A673 (cell line): Measurements from ENCODE around the gene TUBB3. TPM values are rescaled to one million over a fixed set of nuclear protein-coding genes. Genes with fewer than 3 reads are reported as not detected.

ENCODE experiments used
- BruUV-seq: library from RNA; stranded (reverse); fragments of 400-500 nt; replicated peaks from 2 replicates; lab custom pipeline; 2021; lab: Mats Ljungman, UMichigan
- CTCF ChIA-PET: fragments of 300-600 bp; sonication (Branson Sonifier 250); formaldehyde crosslinking; loops from one replicate; lab custom pipeline; 2022; ENCODE audit warnings: antibody characterized with exemption; lab: Charles Lee
- POLR2A ChIA-PET: fragments of 300-600 bp; sonication (Branson Sonifier 250); formaldehyde crosslinking; loops from one replicate; lab custom pipeline; 2022; ENCODE audit warnings: antibody characterized with exemption; ENCODE audit not compliant: low non-redundant PET; lab: Charles Lee
- DNase-seq: peaks from one replicate; pipeline ENCODE4 v3.0.0-alpha.2; 2015; ENCODE audit warnings: low spot score
- H3K27ac ChIP-seq: fragments of 200-600 bp; sonication (generic); 2 replicates; pipeline ENCODE4 v1.5.1; 2016; ENCODE audit warnings: mixed run types, low read depth, mild to moderate bottlenecking, mixed read lengths, antibody characterized with exemption, low read length; ENCODE audit not compliant: poor library complexity, severe bottlenecking
- H3K27me3 ChIP-seq: fragments of 200-600 bp; sonication (generic); replicated peaks from 2 replicates; pipeline ENCODE4 v1.6.1; 2017; ENCODE audit warnings: mixed run types, low read depth, mild to moderate bottlenecking, mixed read lengths, antibody characterized with exemption, low read length; ENCODE audit not compliant: insufficient read depth, poor library complexity
- H3K36me3 ChIP-seq: fragments of 200-600 bp; sonication (generic); 2 replicates; pipeline ENCODE4 v1.6.1; 2016; ENCODE audit warnings: mixed run types, mild to moderate bottlenecking, mixed read lengths, antibody characterized with exemption, low read length; ENCODE audit not compliant: insufficient read depth, poor library complexity, severe bottlenecking
- H3K4me1 ChIP-seq: fragments of 200-600 bp; sonication (generic); 2 replicates; pipeline ENCODE4 v1.6.1; 2017; ENCODE audit warnings: mixed run types, mild to moderate bottlenecking, mixed read lengths, antibody characterized with exemption, low read length; ENCODE audit not compliant: insufficient read depth, poor library complexity, severe bottlenecking
- H3K4me3 ChIP-seq: fragments of 200-600 bp; sonication (generic); 2 replicates; pipeline ENCODE4 v1.5.1; 2016; ENCODE audit warnings: low read depth, mixed run types, mild to moderate bottlenecking, mixed read lengths, low read length; ENCODE audit not compliant: poor library complexity, severe bottlenecking
- H3K9me3 ChIP-seq: fragments of 200-600 bp; sonication (generic); 2 replicates; pipeline ENCODE4 v1.6.1; 2016; ENCODE audit warnings: mixed run types, low read depth, mild to moderate bottlenecking, mixed read lengths, antibody characterized with exemption, low read length; ENCODE audit not compliant: poor library complexity, severe bottlenecking
- CTCF ChIP-seq: fragments of 300-800, 200-600 bp; sonication (generic); conservative IDR thresholded peaks from 2 replicates; pipeline ENCODE4 v1.5.1; 2017; ENCODE audit warnings: low read depth, mild to moderate bottlenecking, antibody characterized with exemption, low read length, moderate library complexity, mixed read lengths
- EZH2 ChIP-seq: fragments of 200-600 bp; sonication (generic); IDR thresholded peaks from 2 replicates; pipeline ENCODE4 v1.6.1; 2017; ENCODE audit warnings: borderline replicate concordance, low read depth, mild to moderate bottlenecking, mixed read lengths, antibody characterized with exemption, low read length; ENCODE audit not compliant: poor library complexity, severe bottlenecking
- intact Hi-C: fragments of 100-400 bp; cut with micrococcal nuclease; formaldehyde crosslinking; loops from one replicate; pipeline ENCODE4 v1.10.0; 2022; ENCODE audit not compliant: unreplicated experiment
- total RNA-seq: library from RNA; stranded (reverse); gene quantifications from 2 replicates; pipeline ENCODE4 v1.2.3, GENCODE V29; 2021

The TUBB3 gene
- total RNA-seq, 1 experiment from 2014 or later: 297 TPM

GRCh38 chr16:89936508-89936907 is 13.4 kb downstream of the TUBB3 start:
- no peaks in the 10 kb centered on the region for H3K4me1 ChIP-seq
- CTCF ChIA-PET: interaction anchor here (0.6 kb wide), 1 partner anchor 87 kb away, joined by 5 read pairs; no protein-coding TSS in a partner anchor
- no peak overlapping the region for H3K4me3 ChIP-seq
- POLR2A ChIA-PET: no interaction called here
- H3K27me3 ChIP-seq: no peaks in the 10 kb centered on the region
- no peak for DNase-seq
- no peaks in the 10 kb centered on the region for H3K9me3 ChIP-seq
- BruUV-seq: no TSS peak
- intact Hi-C loops: no loop called here
- peaks cover 29% of the 10 kb centered on the region for H3K36me3 ChIP-seq
- TF ChIP-seq CTCF (no peak), EZH2 (no peak)
- no peak overlapping the region for H3K27ac ChIP-seq

GRCh38 chr16:89936981-89937380 is 13.8 kb downstream of the TUBB3 start:
- no peak for TF ChIP-seq CTCF
- no peak for TF ChIP-seq EZH2
- Histone ChIP-seq H3K27ac (no peak overlapping the region), H3K27me3 (no peaks in the 10 kb centered on the region), H3K9me3 (no peaks in the 10 kb centered on the region), H3K4me3 (no peak overlapping the region), H3K36me3 (peaks cover 24% of the 10 kb centered on the region), H3K4me1 (no peaks in the 10 kb centered on the region)
- DNase-seq: no peak
- intact Hi-C loops: no loop called here
- POLR2A ChIA-PET: no interaction called here
- no TSS peak for BruUV-seq
- CTCF ChIA-PET: interaction anchor here (0.6 kb wide), 1 partner anchor 87 kb away, joined by 5 read pairs; no protein-coding TSS in a partner anchor

- TF ChIP-seq CTCF: no peak
- no peak for TF ChIP-seq EZH2
- intact Hi-C loops: no loop called here
- Histone ChIP-seq H3K9me3 (no peaks in the 10 kb centered on the region), H3K36me3 (peaks cover 12% of the 10 kb centered on the region), H3K4me3 (no peak overlapping the region), H3K27me3 (no peaks in the 10 kb centered on the region), H3K4me1 (no peaks in the 10 kb centered on the region), H3K27ac (no peak overlapping the region)
- no peak for DNase-seq
- ChIA-PET POLR2A (no interaction called here), CTCF (no interaction called here)
- BruUV-seq: no TSS peak
These were observed 15.2 kb downstream of the TUBB3 start for GRCh38 chr16:89938175-89938885.
